Stimulated activated CD4-positive, alpha-beta T cell treated with anti-CD3 and anti-CD28 coated beads, Interleukin-15, amount 100 ng/mL, for 1 hour (primary cell): ENCODE data around the gene RBM38.

Source experiments
- DNase-seq, 2 donors: peaks; one replicate each; pipeline ENCODE4 v3.0.0-alpha.2; 2020; ENCODE audit warnings: low read depth in 1 of 2, low spot score in 1 of 2

The RBM38 gene

GRCh38 chr20:57402206-57403125 is 11.3 kb downstream of the RBM38 start:
- DNase-seq: no peak

GRCh38 chr20:57403216-57403615 is 12.0 kb downstream of the RBM38 start:
- DNase-seq: no peak

DNA sequence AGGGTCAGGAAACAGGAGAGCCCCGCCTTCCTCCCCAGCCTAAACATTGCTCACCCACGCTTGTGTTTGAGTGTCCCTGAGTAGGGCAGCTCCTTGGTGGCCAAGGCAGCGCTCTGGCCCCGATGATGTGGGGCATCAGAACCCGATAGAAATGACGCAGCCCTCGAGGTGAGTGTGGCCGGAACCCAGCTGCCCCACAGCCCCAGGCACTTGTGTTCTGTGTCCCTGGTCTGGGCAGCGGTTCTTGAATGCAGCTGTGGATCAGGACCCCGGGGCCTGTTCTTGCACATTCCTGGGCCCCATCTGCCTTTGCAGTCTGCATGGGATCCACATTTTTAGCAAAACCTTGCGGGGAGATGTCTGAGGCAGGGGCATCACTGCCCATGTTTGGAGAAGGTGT is 12.8 kb downstream of the RBM38 start:
- DNase-seq: no peak

GRCh38 chr20:57404419-57405072 is 13.3 kb downstream of the RBM38 start:
- no peak for DNase-seq

DNA sequence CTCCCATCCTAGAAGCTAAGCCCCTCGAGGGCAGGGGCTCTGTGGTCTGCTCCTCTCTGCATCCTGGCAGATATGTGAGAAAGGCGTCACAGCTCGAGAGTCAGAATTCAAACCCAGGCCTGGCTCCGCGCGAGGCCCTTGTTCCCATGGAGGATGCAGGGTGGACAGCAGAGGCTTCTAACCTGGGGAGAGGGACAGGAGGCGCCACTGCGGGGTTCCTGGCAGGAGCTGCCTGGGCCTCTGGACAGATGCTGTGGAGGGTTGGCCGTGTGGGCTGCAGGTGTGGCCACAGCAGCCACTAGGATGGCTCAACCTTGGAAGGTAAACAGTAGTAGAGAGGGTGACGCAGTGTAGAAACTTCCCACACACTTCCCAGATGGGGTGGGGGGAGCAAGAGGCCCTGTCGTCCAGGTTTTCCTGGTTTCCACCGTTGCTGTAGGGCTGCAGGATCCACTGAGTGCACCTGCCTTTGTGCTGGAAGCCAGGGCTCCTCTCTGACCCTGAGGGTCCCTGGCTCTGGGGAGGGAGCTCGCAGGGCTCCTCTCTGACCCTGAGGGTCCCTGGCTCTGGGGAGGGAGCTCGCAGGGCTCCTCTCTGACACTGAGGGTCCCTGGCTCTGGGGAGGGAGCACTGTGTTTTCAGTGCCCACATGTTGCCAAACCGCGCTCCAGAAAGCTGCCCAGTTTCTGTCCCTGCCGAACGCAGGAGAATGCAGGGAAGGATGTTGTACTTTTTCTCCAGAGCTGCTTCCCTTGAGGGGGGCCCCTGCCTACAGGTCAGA is 14.2 kb downstream of the RBM38 start:
- DNase-seq: no peak

DNA sequence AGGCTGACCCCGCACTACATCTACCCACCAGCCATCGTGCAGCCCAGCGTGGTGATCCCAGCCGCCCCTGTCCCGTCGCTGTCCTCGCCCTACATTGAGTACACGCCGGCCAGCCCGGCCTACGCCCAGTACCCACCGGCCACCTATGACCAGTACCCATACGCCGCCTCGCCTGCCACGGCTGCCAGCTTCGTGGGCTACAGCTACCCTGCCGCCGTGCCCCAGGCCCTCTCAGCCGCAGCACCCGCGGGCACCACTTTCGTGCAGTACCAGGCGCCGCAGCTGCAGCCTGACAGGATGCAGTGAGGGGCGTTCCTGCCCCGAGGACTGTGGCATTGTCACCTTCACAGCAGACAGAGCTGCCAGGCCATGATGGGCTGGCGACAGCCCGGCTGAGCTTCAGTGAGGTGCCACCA is 16.4 kb downstream of the RBM38 start:
- DNase-seq: no peak

DNA sequence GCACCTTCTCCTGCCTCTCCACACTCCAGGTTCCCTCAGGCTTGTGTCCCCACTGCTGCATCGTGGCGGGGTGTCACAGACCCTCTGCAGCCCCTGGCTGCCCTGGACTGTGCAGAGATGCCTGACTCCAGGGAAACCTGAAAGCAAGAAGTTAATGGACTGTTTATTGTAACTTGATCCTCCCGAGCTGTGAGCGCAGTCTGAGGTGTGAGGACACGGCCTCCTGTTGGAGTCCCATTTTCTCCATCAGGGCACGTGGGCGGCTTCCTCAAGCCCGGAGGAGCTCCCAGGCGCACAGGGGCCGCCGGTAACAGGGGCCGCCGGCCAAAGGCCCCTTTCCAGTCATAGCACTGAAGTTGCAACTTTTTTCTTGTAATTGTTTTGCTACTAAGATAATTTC is 16.9 kb downstream of the RBM38 start:
- no peak for DNase-seq

GRCh38 chr20:57408536-57409233 is 17.5 kb downstream of the RBM38 start:
- no peak for DNase-seq

DNA sequence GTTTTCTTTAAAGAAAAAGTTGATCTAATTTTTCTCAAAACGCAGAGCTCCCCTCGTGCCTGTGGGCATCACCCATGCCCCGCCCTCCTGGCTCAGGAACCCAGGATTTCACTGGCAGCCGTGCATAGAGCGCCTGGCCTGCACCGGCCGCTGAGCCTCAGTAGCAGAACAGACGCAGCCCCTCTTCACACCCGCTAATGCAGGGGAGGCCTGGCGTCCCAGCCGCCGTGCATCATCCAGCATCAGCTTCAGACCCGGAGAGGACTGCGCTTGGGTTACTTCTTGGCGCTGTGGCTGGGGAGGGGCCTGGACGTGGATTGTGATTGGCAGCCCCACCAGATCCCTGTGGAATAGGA is 18.1 kb downstream of the RBM38 start:
- no peak for DNase-seq

DNA sequence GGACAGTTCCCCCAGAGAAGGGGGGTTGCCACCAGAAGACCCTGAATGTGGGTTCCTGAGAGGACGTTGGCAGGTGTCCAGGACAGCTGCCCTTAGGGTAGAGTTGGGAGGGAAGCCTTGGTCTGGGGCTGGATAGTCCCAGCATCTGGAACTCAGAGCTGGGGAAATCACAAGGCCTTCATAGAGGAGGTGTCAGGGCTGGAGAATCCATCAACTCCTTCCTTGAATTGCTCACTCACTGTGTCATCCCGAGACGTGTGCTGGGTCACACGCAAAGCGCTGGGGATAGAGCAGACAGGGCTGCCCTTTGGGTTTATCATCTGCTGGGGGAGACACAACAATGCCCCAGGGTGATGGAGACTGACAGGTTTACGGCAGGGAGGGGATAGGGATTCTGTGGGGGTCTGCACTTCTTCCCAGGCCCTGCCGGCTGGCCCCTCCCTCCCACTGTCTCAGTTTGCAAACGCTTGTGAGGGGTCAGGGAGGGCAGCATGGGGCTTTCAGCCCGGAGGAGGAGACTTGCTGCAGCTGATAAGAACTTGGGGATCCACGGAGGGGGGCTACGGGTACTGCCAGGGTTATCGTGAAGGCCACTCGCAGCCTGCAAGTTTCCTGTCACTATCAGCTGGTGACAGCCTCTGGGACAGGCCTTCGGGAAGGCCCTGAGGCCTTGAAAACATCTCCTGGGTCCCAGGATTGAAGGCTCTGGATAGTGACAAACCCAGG is 18.6 kb downstream of the RBM38 start:
- DNase-seq: no peak

- DNase-seq: no peak
Observed at GRCh38 chr20:57410398-57410920, 19.3 kb downstream of the RBM38 start.

- no peak for DNase-seq
Observed at GRCh38 chr20:57410924-57411323, 19.7 kb downstream of the RBM38 start.

GRCh38 chr20:57411406-57412283 is 20.4 kb downstream of the RBM38 start:
- no peak for DNase-seq

GRCh38 chr20:57412347-57413029 is 21.3 kb downstream of the RBM38 start:
- DNase-seq: no peak

DNA sequence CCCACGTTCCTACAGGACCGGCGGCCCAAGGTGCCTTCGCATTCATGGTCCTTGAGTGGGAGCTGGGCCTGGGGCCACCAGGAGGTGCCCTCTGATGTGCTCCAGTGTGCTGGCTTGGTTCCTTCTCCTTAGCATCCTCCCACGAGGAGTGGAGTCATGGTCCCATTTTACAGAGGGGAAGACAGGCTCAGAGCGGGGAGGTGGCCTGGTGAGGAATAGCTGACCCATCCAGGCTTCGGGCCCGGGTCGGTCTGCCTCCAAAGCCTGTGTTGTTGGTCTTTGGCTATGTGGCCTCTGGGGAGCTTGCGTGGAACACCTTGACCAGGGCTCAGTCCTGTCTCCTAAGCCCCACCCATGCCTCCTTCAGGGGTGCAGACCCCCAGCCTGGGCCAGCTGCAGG is 22.8 kb downstream of the RBM38 start:
- no peak for DNase-seq

DNA sequence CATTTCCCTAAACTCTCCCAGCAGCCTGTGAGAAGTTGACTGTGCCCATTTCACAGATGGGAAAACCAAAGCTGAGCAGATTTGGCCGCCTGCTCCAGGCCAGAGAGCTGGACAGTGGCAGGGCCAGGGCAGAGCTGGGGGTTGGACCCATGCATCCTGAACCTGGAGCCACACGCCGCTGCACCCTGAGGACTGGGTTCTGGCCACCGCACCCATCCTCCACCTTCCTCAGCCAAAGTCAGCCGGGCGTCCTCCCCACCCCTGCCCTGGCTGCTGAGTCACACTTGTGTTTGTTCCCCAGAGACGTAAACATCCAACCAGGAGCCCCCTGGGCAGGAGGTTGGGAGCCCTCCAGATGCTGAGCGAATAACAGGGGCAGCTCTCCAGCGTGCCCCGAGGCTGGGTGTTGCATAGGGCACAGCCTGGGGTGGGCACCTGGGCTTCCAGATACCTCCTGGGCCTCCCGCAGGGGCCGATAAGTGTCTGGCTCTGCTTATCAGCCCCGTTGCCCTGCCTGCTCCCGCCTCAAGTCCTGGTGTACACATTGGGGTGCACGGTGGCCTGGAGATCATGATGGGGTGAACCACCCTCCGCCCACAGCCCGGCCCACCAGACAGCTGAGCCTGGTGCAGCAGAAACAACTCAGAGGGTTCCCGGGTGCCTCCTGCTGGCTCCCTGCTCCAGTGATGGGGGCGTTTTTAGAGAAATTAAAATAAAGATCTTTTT is 23.8 kb downstream of the RBM38 start:
- no peak for DNase-seq

GRCh38 chr20:57415771-57416170 is 24.6 kb downstream of the RBM38 start:
- DNase-seq: no peak
